Kasumi-1 (cell line): ENCODE measurements around the gene SH3GL1.
"Not testable (repeated sequence)": the region's sequence is repeated elsewhere in the genome, so short reads cannot be mapped to it uniquely, and the experiment has no call there.

ENCODE experiments used
- DNase-seq, 2 experiments: peaks; one replicate each; lab custom pipeline; 2025; lab: John Stamatoyannopoulos, UW

SH3GL1 gene

DNA sequence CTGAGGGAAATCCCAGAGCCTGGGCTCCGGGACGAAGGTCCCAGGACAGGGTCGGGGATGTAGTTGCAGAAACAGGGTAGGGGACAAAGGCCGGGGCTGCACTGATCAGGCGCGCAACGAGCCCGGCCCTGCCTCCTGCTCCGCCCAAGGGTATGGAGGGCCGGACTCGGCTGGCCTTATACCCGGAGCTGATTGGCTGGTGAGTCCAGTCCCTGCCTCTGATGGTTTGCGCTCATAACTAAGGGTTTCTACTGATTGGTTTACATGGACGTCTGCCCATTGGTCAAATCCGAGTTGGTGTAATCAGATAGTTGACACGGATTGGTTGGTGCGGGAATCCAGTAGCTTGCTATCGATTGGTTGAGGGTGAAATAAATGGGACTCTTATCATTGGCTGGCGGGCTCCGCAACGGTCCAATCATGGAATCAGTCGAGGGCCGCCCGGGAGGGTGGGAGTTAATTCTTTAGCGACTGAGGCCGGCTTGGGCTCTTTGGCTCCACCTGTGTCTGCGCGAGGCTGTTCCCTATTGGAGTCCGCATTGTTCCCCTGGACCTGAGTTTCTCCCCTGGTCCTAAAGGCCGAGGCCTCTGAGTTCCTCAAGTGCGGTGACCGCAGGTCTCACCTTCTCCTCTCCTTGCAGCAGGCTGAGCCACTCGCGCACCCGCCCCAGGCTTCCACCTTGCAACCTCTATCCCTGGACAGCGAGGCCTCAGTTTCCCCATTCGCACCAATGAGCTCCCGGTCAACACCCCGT, 57.6 kb downstream of the SH3GL1 start:
- DNase-seq: peak; percentile 100

DNA sequence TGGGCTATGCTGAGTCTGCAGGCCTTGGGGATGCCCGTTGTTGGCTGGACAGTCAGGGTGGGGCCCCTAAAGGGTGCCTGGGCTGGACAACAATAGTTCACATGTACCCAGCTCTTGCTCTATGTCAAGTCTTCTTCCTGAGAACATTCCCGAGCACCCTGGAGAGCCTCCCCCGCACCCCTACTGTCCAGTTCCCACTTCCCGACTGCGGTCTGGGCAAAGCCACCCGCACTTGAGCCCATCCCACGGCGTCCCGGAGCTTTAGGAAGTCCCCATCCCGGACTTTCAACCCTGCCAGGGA, 58.1 kb downstream of the SH3GL1 start:
- no peak for DNase-seq

DNA sequence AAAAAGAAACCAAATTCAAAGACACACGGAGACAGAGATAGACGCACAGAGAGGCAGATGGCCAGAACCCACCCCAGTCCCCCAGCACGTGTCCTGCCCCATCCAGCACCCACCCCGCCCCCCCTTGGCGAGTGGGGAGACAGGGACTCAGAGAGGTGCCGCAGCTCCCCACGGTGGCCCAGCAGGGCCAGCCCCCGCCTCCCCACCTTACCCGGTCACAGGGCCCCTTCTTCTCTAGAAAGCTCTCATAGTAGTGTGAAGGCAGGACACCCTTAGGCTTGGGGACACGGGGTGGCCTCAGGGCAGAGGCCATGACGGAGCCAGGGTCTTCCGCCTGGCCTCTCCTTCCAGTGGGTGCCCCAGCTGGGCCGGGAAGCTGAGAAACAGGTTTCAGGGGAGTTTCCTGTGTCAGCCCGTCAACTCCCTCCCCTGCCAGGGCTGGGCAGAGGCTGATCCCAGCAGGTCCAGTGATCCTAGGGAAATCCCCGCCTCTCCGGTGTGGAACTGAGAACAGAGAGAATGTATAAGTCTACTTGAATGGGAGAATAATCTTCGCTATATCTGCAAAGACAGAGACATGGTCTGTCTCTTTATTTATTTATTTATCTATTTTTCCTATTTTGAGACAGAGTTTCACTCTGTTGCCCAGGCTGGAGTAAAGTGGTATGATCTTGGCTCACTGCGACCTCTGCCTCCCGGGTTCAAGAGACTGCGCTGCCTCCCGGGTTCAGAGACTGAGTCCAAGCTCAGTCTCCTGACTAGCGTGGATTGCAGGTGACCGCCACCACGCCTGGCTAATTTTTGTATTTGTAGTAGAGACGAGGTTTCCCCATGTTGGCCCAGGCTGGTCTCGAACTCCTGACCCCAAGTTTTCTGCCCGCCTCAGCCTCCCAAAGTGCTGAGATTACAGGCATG, 61.6 kb downstream of the SH3GL1 start, which contains the start of gene STAP2:
TSS of gene STAP2 (minus strand) at position 387 of the 915 bp plus-strand sequence. CDS start at position 313, 74 bp downstream.
- DNase-seq: no peak

DNA sequence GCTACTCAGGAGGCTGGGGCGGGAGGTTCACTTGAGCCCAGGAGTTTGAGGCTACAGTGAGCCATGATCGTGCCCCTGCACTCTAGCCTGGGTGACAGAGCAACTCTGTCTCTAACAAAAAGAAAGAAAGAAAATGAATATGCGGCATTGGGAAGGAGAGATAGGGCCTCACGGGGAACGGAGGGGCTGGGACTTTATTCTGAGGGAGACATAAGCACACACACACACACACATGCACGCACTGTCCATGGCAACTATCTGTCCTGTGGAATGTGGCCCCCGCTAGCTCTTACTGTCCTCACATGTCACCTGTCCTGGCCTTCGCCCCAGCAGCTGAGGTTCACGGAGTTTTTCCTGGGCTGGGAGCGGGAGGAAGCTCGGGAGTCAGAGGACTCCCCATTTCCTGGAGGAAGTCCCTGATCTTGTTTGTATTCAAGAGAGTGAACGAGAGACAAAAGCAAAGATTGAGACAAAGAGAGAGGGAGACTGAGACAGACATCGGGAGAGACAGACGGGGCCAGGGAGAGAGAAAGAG, 62.4 kb downstream of the SH3GL1 start:
- DNase-seq: peak in 1 of 2 experiments; percentile 10

DNA sequence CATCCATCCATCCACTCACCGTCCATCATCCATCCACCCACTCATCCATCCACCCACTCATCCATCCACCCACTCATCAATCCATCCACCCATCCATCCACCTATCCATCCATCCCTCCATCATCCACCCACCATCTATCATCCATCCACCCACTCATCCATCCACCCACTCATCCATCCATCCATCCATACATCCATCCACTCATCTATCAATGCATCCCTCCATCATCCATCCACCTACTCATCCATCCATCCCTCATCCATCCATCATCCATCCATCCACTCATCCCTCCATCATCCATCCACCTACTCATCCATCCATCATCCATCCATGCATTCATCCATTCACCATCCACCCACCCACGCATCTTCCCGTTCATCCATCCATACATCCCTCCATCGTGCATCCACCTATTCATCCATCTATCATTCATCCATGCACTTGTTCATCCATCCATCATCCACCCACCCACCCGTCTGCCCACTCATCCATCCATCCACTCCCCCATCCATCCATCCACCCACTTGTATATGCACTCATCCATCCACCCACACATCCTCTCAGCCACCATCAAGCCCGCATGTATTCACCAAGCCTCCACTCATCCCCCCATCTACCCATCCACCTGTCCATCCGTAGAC, 65.3 kb downstream of the SH3GL1 start:
- no peak for DNase-seq

DNA sequence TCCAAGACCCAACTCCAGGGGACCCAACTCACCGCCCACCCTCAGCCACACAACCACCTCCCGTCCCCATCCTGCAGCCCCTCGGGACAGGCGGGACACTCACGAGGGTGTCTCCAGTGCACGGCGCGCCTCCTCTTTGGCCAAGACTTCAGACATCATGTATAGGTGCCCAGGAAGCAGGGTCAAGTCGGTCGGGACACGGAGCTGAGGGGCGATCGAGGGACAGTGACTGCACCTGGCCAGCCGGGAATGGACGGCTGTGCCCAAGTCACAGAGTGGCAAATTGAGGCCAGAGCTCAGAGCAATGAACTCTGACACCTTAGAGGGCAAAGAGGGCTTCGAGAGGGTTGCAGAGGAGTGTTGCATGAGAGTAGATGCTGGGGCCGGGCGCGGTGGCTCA, 70.5 kb downstream of the SH3GL1 start:
- DNase-seq: no peak

DNA sequence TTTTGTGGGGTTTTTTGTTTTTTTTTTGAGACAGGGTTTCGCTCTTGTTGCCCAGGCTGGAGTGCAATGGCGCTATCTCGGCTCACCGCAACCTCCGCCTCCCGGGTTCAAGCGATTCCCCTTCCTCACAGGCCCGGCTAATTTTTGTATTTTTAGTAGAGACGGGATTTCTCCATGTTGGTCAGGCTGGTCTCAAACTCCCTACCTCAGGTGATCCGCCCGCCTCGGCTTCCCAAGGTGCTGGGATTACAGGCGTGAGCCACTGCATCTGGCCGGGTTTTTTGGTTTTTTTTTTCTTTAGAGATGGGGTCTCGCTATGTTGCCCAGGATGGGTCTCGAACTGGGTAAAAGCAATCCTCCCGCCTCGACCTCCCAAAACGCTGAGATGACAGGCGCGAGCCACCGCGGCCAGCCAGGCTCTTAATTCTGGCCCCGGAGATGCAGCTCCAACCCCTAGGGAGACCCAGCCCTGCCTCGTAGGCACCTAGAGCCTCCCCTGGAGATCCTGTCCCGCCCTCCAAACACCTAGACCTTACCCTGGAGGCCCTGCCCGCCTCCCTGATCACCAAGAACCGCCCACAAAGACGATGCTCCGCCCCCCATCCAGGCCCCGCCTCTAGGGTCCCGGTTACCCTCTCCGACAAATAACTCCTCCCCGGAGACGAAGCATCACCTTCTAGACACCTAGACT, 71.2 kb downstream of the SH3GL1 start:
- DNase-seq: not testable (repeated sequence)

DNA sequence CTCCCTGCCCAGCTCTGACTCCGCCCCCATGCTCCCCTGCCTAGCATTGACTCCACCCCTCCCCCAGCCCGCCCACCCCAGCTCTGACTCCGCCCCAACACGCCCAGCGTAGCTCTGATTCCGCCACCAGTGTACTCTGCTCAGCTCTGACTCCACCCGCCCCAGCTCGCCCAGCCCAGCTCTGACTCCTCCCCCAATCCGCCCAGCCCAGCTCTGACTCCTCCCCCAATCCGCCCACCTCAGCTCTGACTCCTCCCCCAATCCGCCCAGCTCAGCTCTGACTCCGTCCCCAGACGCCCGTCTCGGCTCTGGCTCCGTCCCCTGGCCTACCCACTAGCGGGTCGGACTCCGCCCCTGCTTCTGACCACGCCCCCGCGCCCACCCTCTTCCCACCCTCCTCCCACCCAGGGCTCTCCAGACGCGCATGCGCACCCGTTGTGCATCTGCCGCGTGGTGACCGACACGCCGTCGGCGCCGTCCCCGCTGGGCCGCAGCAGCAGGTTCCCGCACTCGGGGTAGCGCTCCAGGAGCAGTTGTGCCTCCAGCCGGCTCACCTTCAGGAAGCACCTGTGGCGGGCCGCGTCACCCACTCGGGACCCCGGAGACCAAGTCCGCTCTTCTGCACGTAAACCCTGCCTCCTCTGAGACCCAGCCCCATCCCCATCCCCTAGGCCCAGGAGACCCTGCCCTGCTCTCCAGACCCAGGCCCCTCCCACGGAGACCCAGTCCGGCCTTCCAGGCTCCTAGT, 71.9 kb downstream of the SH3GL1 start:
- DNase-seq: peak; percentile 91 to 95

DNA sequence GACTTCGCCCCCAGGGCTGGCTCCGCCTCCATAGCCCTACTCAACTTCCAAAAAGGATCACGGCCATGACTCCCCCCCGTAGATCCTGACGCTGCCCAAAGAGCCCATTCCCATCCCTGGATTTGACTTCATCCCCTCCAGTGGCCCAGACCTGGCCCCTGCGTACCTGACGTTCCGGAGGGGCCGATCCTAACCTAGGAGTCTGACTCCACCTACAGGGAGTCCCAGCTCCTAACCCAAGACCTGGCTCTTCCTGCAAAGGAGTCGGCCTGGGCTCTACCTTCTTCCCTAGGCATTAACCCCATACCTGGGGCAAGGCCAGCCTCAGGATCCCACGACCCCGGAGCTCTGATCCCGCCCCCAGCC, 72.5 kb downstream of the SH3GL1 start:
- DNase-seq: no peak

DNA sequence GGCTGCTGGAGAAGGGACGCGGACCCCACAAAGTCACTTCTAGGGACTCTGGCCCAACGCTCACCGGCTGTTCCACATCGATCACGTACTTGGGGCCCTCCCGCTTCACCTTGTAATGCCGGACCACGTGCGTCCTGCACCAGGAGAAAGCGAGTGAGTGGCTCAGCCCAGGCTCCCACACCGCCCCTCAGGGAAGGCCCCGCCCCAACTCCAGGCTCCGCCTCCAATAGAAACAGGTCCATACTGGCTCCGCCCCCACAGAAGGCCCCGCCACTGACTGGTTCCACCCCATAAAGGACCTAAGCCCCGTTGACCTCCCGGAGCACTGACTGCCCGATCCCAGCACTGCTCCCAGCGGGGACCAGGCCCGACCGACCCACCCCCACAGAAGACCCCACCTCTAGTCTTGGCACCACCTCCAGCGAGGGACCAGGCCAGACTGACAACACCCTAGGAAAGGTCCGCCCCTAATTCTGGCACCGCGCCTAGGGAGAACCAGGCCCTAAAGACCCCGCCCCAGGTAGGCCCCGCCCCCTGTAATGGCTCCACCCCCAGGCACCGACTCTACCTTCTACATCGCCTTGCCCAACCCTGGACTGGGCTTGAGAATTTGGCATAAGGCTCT, 73.0 kb downstream of the SH3GL1 start:
- peak; percentile 74 to 78 for DNase-seq

DNA sequence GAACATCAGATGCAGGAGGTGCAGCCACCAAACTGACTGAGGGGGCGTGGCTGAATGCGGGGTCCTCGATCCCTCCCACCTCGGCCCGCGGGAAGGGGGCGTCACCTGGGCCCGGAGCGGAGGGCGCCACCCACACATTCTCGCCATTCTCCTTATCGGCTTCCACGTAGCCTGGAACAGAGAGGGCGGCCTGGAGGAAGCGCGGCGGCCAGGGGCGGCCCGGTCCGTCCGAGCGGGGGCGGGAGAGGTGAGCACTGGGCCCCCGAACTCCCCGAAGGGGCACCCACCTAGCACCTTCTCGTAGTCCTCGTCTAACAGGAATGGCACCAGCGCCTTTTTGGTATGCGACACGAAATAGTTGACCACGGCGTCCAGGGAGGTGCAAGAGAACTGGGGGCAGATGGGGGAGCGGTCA, 73.5 kb downstream of the SH3GL1 start:
- DNase-seq: peak in 1 of 2 experiments; percentile 15

DNA sequence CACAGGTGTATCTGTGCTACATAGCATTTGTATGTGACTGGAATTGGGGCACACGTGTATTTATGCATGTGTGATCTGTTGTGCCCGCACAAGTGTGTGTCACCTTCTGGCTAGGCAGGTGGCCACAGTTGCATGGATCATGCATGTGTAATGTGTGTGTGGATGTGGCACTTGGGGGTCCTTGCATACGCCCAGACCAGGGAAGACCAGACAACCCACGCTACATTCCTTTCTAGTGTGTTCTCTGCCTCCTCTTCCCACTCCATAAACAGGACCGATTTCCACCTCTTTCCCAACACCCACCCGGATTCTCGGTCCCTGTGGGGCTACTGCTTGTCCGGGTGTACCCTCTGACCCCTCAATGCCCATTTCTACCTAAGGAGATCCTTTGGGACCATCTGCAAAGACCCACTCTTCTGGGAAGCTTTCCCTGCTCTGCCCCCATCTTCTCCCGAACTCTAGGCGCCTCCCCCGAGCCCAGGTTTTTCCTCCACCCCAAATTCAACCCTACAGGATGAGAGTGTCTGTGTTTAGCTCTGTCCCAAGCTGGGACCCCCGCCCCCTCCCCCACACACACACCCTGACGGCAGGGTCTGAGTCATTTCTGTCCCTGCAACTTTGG, 74.0 kb downstream of the SH3GL1 start:
- DNase-seq: no peak

DNA sequence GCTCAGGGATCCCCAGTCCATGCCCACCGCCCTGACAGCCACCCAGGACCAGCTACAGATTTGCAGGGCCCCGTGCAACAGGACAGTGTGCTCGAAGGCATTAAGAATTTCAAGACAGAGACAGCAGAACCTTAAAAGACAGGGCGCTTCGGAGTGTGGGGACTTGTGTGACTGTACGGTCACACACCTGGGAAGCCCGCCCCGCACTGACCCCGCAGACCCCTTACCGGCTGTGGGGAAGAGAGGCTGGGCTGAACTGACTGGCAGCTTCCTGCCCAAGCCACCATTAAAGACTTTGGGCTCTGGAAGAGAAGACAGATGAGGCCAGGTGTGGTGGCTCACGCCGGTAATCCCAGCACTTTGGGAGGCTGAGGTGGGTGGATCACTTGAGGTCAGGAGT, 76.1 kb downstream of the SH3GL1 start:
- DNase-seq: no peak

DNA sequence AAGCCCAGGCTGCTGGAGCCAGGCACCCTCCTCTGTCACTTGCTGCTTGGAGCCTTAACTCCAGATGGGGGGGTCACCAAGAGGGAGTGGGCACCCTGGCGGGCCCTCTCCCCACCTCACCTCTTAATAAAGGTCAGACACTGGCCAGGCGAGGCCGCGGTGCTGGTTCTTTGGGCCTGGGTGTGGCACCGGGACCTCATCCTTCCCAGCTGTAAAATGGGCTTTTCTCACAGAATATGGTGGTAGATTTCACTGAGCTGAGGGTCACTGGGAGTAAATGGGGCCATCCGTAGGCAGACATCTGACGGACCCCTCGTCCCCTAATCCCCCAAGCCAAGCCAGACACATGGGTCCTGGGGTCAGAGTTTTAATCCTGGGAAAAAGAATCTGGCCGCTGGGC, 76.7 kb downstream of the SH3GL1 start:
- no peak for DNase-seq

DNA sequence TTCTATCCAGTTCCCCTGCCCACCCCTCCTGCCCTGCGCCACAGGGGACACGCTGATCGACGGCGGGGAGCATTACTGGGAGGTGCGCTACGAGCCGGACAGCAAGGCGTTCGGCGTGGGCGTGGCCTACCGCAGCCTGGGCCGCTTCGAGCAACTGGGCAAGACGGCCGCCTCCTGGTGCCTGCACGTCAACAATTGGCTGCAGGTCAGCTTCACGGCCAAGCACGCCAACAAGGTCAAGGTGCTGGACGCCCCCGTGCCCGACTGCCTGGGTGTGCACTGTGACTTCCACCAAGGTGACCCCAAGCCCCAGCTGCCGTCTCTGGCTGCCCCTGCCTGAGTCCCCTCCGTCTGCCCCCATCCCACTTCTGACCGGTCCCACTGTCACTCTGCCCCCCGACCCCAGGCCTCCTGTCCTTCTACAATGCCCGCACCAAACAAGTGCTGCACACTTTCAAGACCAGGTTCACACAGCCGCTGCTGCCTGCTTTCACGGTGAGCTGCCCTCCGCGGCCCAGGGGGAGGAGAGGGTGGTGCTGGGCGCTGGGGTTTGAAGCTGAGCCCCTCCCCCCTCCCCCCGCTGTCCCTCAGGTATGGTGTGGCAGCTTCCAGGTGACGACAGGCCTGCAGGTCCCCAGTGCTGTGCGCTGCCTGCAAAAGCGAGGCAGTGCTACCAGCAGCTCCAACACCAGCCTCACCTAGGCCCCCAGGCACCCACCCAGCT, 77.2 kb downstream of the SH3GL1 start:
- no peak for DNase-seq

DNA sequence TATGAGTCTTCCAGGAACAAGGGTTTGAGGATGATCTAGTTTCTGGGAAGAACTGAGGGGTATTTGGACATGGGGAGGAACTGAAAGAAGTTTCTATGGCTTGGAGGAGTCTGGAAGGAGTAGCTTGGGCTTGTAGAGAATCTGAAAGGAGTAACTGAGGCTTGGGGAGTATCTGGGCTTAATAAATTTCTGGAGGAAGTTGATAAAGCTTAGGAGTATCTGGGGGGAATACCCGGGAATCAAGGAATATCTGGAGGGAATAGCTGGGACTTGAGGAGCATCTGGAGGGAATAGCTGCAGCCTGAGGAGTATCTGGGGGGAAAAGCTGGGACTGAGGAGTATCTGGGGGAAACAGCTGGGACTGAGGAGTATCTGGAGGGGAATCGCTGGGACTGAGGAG, 79.9 kb downstream of the SH3GL1 start:
- DNase-seq: no peak

DNA sequence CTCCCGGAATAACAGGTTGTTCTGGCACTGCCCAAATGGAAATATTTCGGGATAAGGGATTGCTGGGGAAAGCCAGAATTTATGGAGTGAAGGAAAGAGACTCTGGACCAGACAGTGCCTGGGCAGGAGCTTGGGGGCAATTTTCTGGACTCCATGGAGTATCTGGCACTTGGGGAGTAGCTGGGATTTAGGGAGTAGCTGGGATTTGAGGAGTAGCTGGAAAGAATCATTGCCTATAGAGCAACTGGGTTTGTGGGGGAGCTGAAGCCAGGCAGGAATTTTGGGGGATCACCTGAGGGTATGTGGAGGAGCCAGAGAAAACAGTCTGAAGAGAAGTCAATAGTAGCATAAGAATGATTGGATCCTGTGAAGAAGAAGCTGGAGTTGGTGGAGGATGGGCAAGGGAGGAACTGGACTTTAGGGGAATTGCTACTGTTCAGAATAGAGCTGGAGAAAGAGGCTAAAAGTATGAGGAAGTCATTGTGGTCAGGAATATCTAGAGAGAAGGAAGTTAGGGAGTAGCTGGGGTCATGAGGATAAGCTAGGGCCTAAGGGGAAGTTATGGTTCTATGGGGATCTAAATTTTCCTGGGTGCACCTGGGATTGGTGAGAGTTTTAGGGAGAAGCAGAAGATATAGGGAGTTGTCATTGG, 81.2 kb downstream of the SH3GL1 start:
- peak; percentile 71 to 73 for DNase-seq

DNA sequence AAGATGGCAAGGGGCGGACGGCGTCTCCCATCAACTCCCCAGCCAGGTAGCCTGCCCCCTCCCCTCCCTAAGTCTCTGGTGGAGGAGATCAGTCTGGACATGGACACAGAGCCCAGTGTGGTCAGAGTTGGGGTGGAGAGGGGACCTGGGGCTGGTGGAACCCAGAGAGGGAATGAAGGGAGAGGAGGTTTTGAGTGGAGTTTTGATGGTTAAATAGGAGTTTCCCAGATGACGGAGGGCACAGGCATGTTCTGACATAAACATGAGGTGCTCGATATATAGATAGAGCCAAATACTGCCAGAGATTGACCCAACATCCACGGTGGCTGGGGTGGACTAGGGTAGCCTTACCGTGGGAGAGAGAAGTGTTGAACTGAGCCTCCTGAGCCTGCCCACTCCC, 81.9 kb downstream of the SH3GL1 start:
- DNase-seq: no peak

DNA sequence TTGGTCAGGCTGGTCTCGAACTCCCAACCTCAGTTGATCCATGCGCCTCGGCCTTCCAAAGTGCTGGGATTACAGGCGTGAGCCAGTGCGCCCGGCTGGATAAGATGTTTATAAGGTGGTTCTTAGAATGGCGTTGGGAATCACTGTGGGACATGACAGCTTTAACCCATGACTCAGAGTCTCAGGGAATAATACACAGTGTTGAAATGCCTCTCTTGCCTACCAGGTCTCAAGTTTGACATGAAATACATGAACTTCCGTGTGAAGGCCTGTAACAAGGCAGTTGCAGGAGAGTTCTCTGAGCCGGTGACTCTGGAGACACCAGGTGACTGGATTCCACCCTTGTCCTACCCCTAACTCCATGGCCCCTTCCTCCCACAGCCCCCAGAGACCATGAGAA, 83.4 kb downstream of the SH3GL1 start:
- DNase-seq: no peak
